DOHH2 (cell line): ENCODE data around the gene TMEM229A.

ENCODE experiments used
- CTCF ChIP-seq: fragments of 200-600 bp; sonication (generic); IDR thresholded peaks from one replicate; pipeline ENCODE4 v1.5.1; 2014; ENCODE audit warnings: antibody characterized with exemption, mild to moderate bottlenecking, low read depth, low read length; ENCODE audit not compliant: poor library complexity, severe bottlenecking
- EZH2phosphoT487 ChIP-seq: fragments of 200-600 bp; sonication (generic); IDR thresholded peaks from 2 replicates; pipeline ENCODE4 v1.6.1; 2017; ENCODE audit warnings: borderline replicate concordance, mild to moderate bottlenecking, antibody characterized with exemption, low read length, moderate library complexity, mixed read lengths

GRCh38 chr7:124013306-124013705 lies 19.6 kb downstream of the TMEM229A start:
- TF ChIP-seq CTCF (no peak), EZH2phosphoT487 (no peak)
